Osteoblast (primary cell): Measurements from ENCODE around the gene CCNL2. TPM values are rescaled to one million over a fixed set of nuclear protein-coding genes. Genes with fewer than 3 reads are reported as not detected.
"Not testable (repeated sequence)": the region's sequence is repeated elsewhere in the genome, so short reads cannot be mapped to it uniquely, and the experiment has no call there.

ENCODE experiments used
- DNase-seq: peaks from one replicate; pipeline ENCODE4 v3.0.0; 2011; ENCODE audit warnings: low spot score, mixed read lengths; ENCODE audit not compliant: insufficient read length; ENCODE audit errors: missing footprints
- H2AFZ ChIP-seq: 2 replicates; pipeline ENCODE4 v1.6.0; 2011; ENCODE audit warnings: mild to moderate bottlenecking, low read length
- H3K27ac ChIP-seq: 2 replicates; pipeline ENCODE4 v1.5.1; 2011; ENCODE audit warnings: mild to moderate bottlenecking, low read depth, low read length, moderate library complexity
- H3K27me3 ChIP-seq: 2 replicates; pipeline ENCODE4 v1.6.0; 2012; ENCODE audit warnings: mild to moderate bottlenecking, control low read depth, inconsistent platforms, low read length, moderate library complexity; ENCODE audit not compliant: insufficient read depth
- H3K36me3 ChIP-seq: 2 replicates; pipeline ENCODE4 v1.5.1; 2011; ENCODE audit warnings: mild to moderate bottlenecking, low read length, control low read depth, moderate library complexity; ENCODE audit not compliant: insufficient read depth
- H3K4me1 ChIP-seq: 2 replicates; pipeline ENCODE4 v1.5.1; 2011; ENCODE audit warnings: mild to moderate bottlenecking, low read length, control low read depth, moderate library complexity; ENCODE audit not compliant: insufficient read depth
- H3K4me2 ChIP-seq: 2 replicates; pipeline ENCODE4 v1.6.0; 2011; ENCODE audit warnings: mild to moderate bottlenecking, low read length; ENCODE audit not compliant: insufficient read depth
- H3K4me3 ChIP-seq: fragments of 200-600 bp; sonication (generic); 3 replicates; pipeline ENCODE4 v1.5.1; 2012; ENCODE audit warnings: mild to moderate bottlenecking, low read length, inconsistent platforms; ENCODE audit not compliant: insufficient read depth
- H3K79me2 ChIP-seq: 2 replicates; pipeline ENCODE4 v1.6.0; 2012; ENCODE audit warnings: mild to moderate bottlenecking, low read length, control low read depth, inconsistent platforms; ENCODE audit not compliant: insufficient read depth
- H3K9me3 ChIP-seq: 2 replicates; pipeline ENCODE4 v1.5.1; 2011; ENCODE audit warnings: low read depth, low read length, control low read depth
- H4K20me1 ChIP-seq: 2 replicates; pipeline ENCODE4 v1.6.0; 2012; ENCODE audit warnings: mild to moderate bottlenecking, low read length, control low read depth; ENCODE audit not compliant: insufficient read depth
- CTCF ChIP-seq: IDR thresholded peaks from 2 replicates; pipeline ENCODE4 v1.5.1; 2011; ENCODE audit warnings: mild to moderate bottlenecking, low read depth, low read length, moderate library complexity; ENCODE audit errors: extremely low read depth
- total RNA-seq: library from RNA; depleted of rRNA; stranded (reverse); fragments of >200 nt; gene quantifications from 2 replicates; pipeline ENCODE4 v1.2.3, GENCODE V29; 2012

Gene CCNL2
- total RNA-seq, 1 donor, result 138 TPM

GRCh38 chr1:1388078-1388472 is 11.1 kb downstream of the CCNL2 start:
- Histone ChIP-seq H3K9me3 (no peaks in the 10 kb centered on the region), H4K20me1 (peaks cover 19% of the 10 kb centered on the region), H3K79me2 (peaks cover 27% of the 10 kb centered on the region), H3K27ac (no peak overlapping the region), H3K4me3 (no peak overlapping the region), H3K4me1 (no peaks in the 10 kb centered on the region), H3K27me3 (no peaks in the 10 kb centered on the region), H3K4me2 (no peak overlapping the region), H2AFZ (no peak overlapping the region), H3K36me3 (peaks cover 79% of the 10 kb centered on the region)
- no peak for TF ChIP-seq CTCF
- DNase-seq, result no peak

GRCh38 chr1:1387098-1388077 is 11.7 kb downstream of the CCNL2 start:
- no peak overlapping the region for H3K27ac ChIP-seq
- H3K79me2 ChIP-seq, result peaks cover 27% of the 10 kb centered on the region
- no peak overlapping the region for H2AFZ ChIP-seq
- H3K27me3 ChIP-seq, result no peaks in the 10 kb centered on the region
- no peaks in the 10 kb centered on the region for H3K4me1 ChIP-seq
- H3K36me3 ChIP-seq, result peaks cover 72% of the 10 kb centered on the region
- H3K4me2 ChIP-seq, result no peak overlapping the region
- H3K4me3 ChIP-seq, result no peak overlapping the region
- no peaks in the 10 kb centered on the region for H3K9me3 ChIP-seq
- DNase-seq, result peak; percentile 49
- TF ChIP-seq CTCF, result no peak
- peaks cover 14% of the 10 kb centered on the region for H4K20me1 ChIP-seq

DNA sequence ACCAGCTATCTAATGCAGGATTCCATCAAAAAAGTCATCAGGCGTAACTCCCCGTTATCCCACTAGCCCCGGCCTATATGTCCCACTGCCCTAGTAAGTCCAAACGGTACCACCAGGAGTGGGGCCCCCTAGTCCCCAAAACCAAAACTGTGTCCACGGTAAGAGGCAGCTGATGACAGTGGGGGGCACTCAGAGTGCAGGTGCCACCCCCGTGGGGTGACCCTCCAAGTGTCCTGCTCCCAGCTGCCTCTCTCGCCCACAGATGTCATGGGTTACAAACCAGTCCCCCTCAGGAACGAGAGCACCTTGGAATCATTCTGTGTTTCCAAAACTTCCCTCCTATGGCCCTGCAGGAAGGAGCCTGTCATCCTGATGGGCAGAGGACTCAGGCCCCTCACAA is 13.2 kb downstream of the CCNL2 start:
- H3K4me3 ChIP-seq, result no peak overlapping the region
- peaks cover 11% of the 10 kb centered on the region for H4K20me1 ChIP-seq
- DNase-seq, result peak; percentile 44
- no peaks in the 10 kb centered on the region for H3K4me1 ChIP-seq
- no peak overlapping the region for H3K4me2 ChIP-seq
- no peaks in the 10 kb centered on the region for H3K9me3 ChIP-seq
- peaks cover 21% of the 10 kb centered on the region for H3K79me2 ChIP-seq
- peaks cover 57% of the 10 kb centered on the region for H3K36me3 ChIP-seq
- H2AFZ ChIP-seq, result no peak overlapping the region
- H3K27me3 ChIP-seq, result no peaks in the 10 kb centered on the region
- H3K27ac ChIP-seq, result no peak overlapping the region
- no peak for TF ChIP-seq CTCF

- not testable (repeated sequence) for H2AFZ ChIP-seq, H3K27ac ChIP-seq, H3K9me3 ChIP-seq, H3K27me3 ChIP-seq, H3K4me3 ChIP-seq, H3K4me2 ChIP-seq, H3K4me1 ChIP-seq, DNase-seq
- Histone ChIP-seq H3K36me3 (peaks cover 51% of the 10 kb centered on the region), H4K20me1 (peaks cover 11% of the 10 kb centered on the region), H3K79me2 (peaks cover 21% of the 10 kb centered on the region)
Measured at GRCh38 chr1:1385339-1385738, 13.8 kb downstream of the CCNL2 start.
